Smooth muscle cell (in vitro differentiated cells): ENCODE data around the gene ART1. TPM values are rescaled to one million over a fixed set of nuclear protein-coding genes. Genes with fewer than 3 reads are reported as not detected.
A peak's percentile ranks its signal among the peaks of the same experiment; 100 is the strongest.
"Not testable (repeated sequence)": the region's sequence is repeated elsewhere in the genome, so short reads cannot be mapped to it uniquely, and the experiment has no call there.

Experiments
- DNase-seq: peaks from one replicate; lab custom pipeline; 2025; ENCODE audit not compliant: unreplicated experiment; lab: John Stamatoyannopoulos, UW
- H2AFZ ChIP-seq: fragments of 200-600 bp; sonication (generic); 2 replicates; pipeline ENCODE4 v1.6.0; 2016; ENCODE audit warnings: antibody characterized with exemption, low read depth, mild to moderate bottlenecking
- H3F3A ChIP-seq: fragments of 200-600 bp; sonication (generic); 2 replicates; pipeline ENCODE4 v1.6.0; 2017; ENCODE audit warnings: antibody characterized with exemption, low read depth
- H3K27ac ChIP-seq: fragments of 200-600 bp; sonication (generic); 2 replicates; pipeline ENCODE4 v1.5.1; 2016; ENCODE audit warnings: low read depth, mild to moderate bottlenecking
- H3K27me3 ChIP-seq: fragments of 200-600 bp; sonication (generic); 2 replicates; pipeline ENCODE4 v1.6.1; 2016; ENCODE audit warnings: low read depth, mild to moderate bottlenecking
- H3K36me3 ChIP-seq: fragments of 200-600 bp; sonication (generic); 2 replicates; pipeline ENCODE4 v1.5.1; 2016; ENCODE audit warnings: low read depth
- H3K4me1 ChIP-seq: fragments of 200-600 bp; sonication (generic); 2 replicates; pipeline ENCODE4 v1.5.1; 2016; ENCODE audit warnings: low read depth
- H3K4me2 ChIP-seq: fragments of 200-600 bp; sonication (generic); 2 replicates; pipeline ENCODE4 v1.6.0; 2016; ENCODE audit warnings: mild to moderate bottlenecking
- H3K4me3 ChIP-seq: fragments of 200-600 bp; sonication (generic); 2 replicates; pipeline ENCODE4 v1.5.1; 2016; ENCODE audit warnings: mild to moderate bottlenecking
- H3K79me2 ChIP-seq: fragments of 200-600 bp; sonication (generic); 2 replicates; pipeline ENCODE4 v1.6.0; 2016; ENCODE audit warnings: low read depth, mild to moderate bottlenecking
- H3K9ac ChIP-seq: fragments of 200-600 bp; sonication (generic); 2 replicates; pipeline ENCODE4 v1.6.0; 2016; ENCODE audit warnings: low read depth
- H3K9me3 ChIP-seq: fragments of 200-600 bp; sonication (generic); replicated peaks from 2 replicates; pipeline ENCODE4 v1.5.1; 2016; ENCODE audit warnings: low read depth
- H4K20me1 ChIP-seq: fragments of 200-600 bp; sonication (generic); 2 replicates; pipeline ENCODE4 v1.6.0; 2016; ENCODE audit warnings: low read depth
- CTCF ChIP-seq: fragments of 200-600 bp; sonication (generic); IDR thresholded peaks from 2 replicates; pipeline ENCODE4 v1.5.1; 2017; ENCODE audit warnings: borderline replicate concordance, mild to moderate bottlenecking, antibody characterized with exemption; ENCODE audit not compliant: insufficient read depth, poor library complexity, severe bottlenecking
- WGBS: methylation state at CpG from one replicate; pipeline ENCODE4 v1.1.7; 2016; ENCODE audit warnings: low lambda C conversion rate; 5-methylcytosine and 5-hydroxymethylcytosine counted together
- polyA plus RNA-seq: library from polyadenylated mRNA; unstranded; fragments of >200 nt; fragmentation: Nextera tagmentation; extraction: Ambion mirVana; gene quantifications from 2 replicates; pipeline ENCODE4 v1.2.1, GENCODE V29; 2016
- total RNA-seq: library from RNA; depleted of rRNA; stranded (reverse); fragments of >200 nt; gene quantifications from 2 replicates; pipeline ENCODE4 v1.2.3, GENCODE V29; 2014

ART1 gene
- total and polyA plus RNA-seq, 2 experiments from 2014 or later, result not detected

GRCh38 chr11:3641191-3641590, 3.7 kb upstream of the ART1 start:
- H3K9ac ChIP-seq, result no peak overlapping the region
- 69% methylated on average over 8 of the region's 8 CpGs for WGBS
- H3K27me3 ChIP-seq, result no peaks in the 10 kb centered on the region
- H3F3A ChIP-seq, result no peaks in the 10 kb centered on the region
- H3K27ac ChIP-seq, result no peak overlapping the region
- no peak overlapping the region for H3K4me2 ChIP-seq
- no peak overlapping the region for H3K4me3 ChIP-seq
- H3K36me3 ChIP-seq, result no peaks in the 10 kb centered on the region
- no peaks in the 10 kb centered on the region for H3K79me2 ChIP-seq
- no peak for DNase-seq
- H4K20me1 ChIP-seq, result no peaks in the 10 kb centered on the region
- no peak for TF ChIP-seq CTCF
- no peak overlapping the region for H2AFZ ChIP-seq
- H3K4me1 ChIP-seq, result peaks cover 4% of the 10 kb centered on the region
- H3K9me3 ChIP-seq, result no peaks in the 10 kb centered on the region

GRCh38 chr11:3641701-3642070, 3.2 kb upstream of the ART1 start, which contains the start of gene ART5:
ART5 (minus strand) TSS chr11:3641992; CDS start chr11:3641862, 130 bp downstream.
- 20% methylated on average over 9 of the region's 21 CpGs for WGBS
- peak within 1 kb of the TSS; percentile 70 for H3K9ac ChIP-seq
- H3K79me2 ChIP-seq, result no peaks in the 10 kb centered on the region
- H3K4me1 ChIP-seq, result peaks cover 4% of the 10 kb centered on the region
- no peak for TF ChIP-seq CTCF
- H3K9me3 ChIP-seq, result no peaks in the 10 kb centered on the region
- no peaks in the 10 kb centered on the region for H3K36me3 ChIP-seq
- H3K27ac ChIP-seq, result no peak within 1 kb of the TSS
- peak within 1 kb of the TSS; percentile 68 for H3K4me3 ChIP-seq
- peak within 1 kb of the TSS; percentile 82 for H2AFZ ChIP-seq
- no peak for DNase-seq
- H3K4me2 ChIP-seq, result peak within 1 kb of the TSS; percentile 99
- H3F3A ChIP-seq, result no peaks in the 10 kb centered on the region
- H3K27me3 ChIP-seq, result no peaks in the 10 kb centered on the region
- H4K20me1 ChIP-seq, result no peaks in the 10 kb centered on the region

GRCh38 chr11:3642071-3642951, 2.6 kb upstream of the ART1 start:
- Histone ChIP-seq H3F3A (no peaks in the 10 kb centered on the region), H3K36me3 (no peaks in the 10 kb centered on the region), H3K9ac (peak overlapping the region; percentile 70), H3K9me3 (no peaks in the 10 kb centered on the region), H3K4me3 (peak overlapping the region; percentile 68), H3K27me3 (no peaks in the 10 kb centered on the region), H4K20me1 (no peaks in the 10 kb centered on the region), H3K4me2 (peak overlapping the region; percentile 99), H3K4me1 (peaks cover 4% of the 10 kb centered on the region), H3K79me2 (no peaks in the 10 kb centered on the region), H3K27ac (no peak overlapping the region), H2AFZ (peak overlapping the region; percentile 82)
- peak; percentile 64 for DNase-seq
- TF ChIP-seq CTCF, result no peak
- WGBS, result 1% methylated on average over 35 of the region's 55 CpGs

- H3K9me3 ChIP-seq, H3K79me2 ChIP-seq, H4K20me1 ChIP-seq, H3K4me1 ChIP-seq, H3K9ac ChIP-seq, H3K27ac ChIP-seq, DNase-seq, H3K36me3 ChIP-seq, H3K27me3 ChIP-seq, H3F3A ChIP-seq: not testable (repeated sequence)
- H3K4me2 ChIP-seq, result peak overlapping the region; percentile 99
- H2AFZ ChIP-seq, result peak overlapping the region; percentile 82
- H3K4me3 ChIP-seq, result peak overlapping the region; percentile 68
- 30% methylated on average over 8 of the region's 11 CpGs for WGBS
These were observed 1.8 kb upstream of the ART1 start for GRCh38 chr11:3643102-3643546.
